ENCODE measurements around the gene RPP25. TPM values are rescaled to one million over a fixed set of nuclear protein-coding genes. Genes with fewer than 3 reads are reported as not detected.

Gene RPP25
- total and polyA plus RNA-seq, 2 of the 13 experiments (the other 11 are each of a cell fraction or from before 2014, with no cell fraction given) = 0.05 to 0.11 TPM

DNA sequence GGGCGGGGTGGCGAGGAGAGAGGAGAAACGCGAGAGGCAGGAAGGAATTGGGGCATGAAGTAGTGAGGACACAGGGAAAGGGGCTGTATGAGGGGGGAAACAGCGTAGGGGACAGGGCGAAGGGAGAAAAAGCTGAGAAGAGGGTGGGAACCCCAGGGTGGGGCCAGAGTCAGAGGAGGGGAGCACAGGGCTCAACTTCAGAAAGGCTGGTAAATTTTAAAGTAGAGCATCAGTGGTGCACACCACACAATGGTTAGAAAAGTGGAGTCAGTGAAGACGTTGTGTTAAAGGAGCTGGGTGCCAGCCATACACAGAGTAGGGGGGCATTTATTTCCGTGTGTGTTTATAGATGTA, 3.0 kb upstream of the RPP25 start (continued):
- TF ChIP-seq ZNF710 (CRISPR knock-in tag; IDR thresholded peaks at IDR 0.05; ENCODE audit: borderline replicate concordance) = no peak

- DNase-seq (ENCODE audit: low spot score) (no peak), ATAC-seq (no peak), FAIRE-seq (no peak)
- H3K27ac ChIP-seq (ENCODE audit: extremely low read length, insufficient read depth, low read length) = no peak overlapping the region
- H3K4me2 ChIP-seq (ENCODE audit: low read depth, low read length) = peak overlapping the region; percentile 97
- WGBS (ENCODE audit: low lambda C conversion rate) = 8% methylated on average over 29 of the region's 47 CpGs
- no peak overlapping the region for H2AFZ ChIP-seq (ENCODE audit: low read length)
- H3K9ac ChIP-seq (ENCODE audit: insufficient read depth, low read depth, low read length) = peak overlapping the region; percentile 58; the same call in 1 of the 2 replicates
- H3K79me2 ChIP-seq (ENCODE audit: insufficient read depth, low read length) = no peaks in the 10 kb centered on the region
- no peaks in the 10 kb centered on the region for H3K36me3 ChIP-seq (replicated peaks in 1 of 2; ENCODE audit: control insufficient read depth in 1 of 2, insufficient read depth in 2 of 2, low read length in 2 of 2)
- CTCF ChIA-PET (ENCODE audit: low intra/inter-chr PET ratio, low total read pairs) = no interaction called here
- H3K27me3 ChIP-seq (ENCODE audit: control insufficient read depth in 1 of 2, insufficient read depth in 2 of 2, low read length in 2 of 2) = peaks cover 5 to 70% of the 10 kb centered on the region in 2 experiments; a peak in 4 of 5 replicates
- BruUV-seq (replicated peaks) = no TSS peak
- POLR2A ChIA-PET = interaction anchor here (1.2 kb wide), 1 partner anchor 9 kb away, joined by 3 read pairs; no protein-coding TSS in a partner anchor
- in situ Hi-C loops (cut with HindIII; ENCODE audit: extremely low pct_ligation_motif_present, low pct_unique_long_range_greater_than_20kb) (loop anchor here (10.0 kb wide), 2 partner anchors 184 to 324 kb away; no protein-coding TSS in a partner anchor), intact Hi-C loops (cut with micrococcal nuclease; ENCODE audit: unreplicated experiment) (no loop called here)
- H3K4me1 ChIP-seq (ENCODE audit: insufficient read depth, low read length) = peaks cover 18% of the 10 kb centered on the region
- H3K4me3 ChIP-seq (replicated peaks in 1 of 3; ENCODE audit: insufficient read depth in 1 of 3, low read depth in 2 of 3, low read length in 3 of 3) = peak overlapping the region; percentile 56 to 78 (median 63)
- no peaks in the 10 kb centered on the region for H3K9me3 ChIP-seq (ENCODE audit: low read length)
- no peaks in the 10 kb centered on the region for H4K20me1 ChIP-seq (ENCODE audit: insufficient read depth, low read length)
- TF ChIP-seq ZFX (CRISPR knock-in tag; IDR thresholded peaks at IDR 0.05; ENCODE audit: low read depth) (0 out of 2 replicates have a peak, but pooled peaks have one; percentile 6), ZNF501 (CRISPR knock-in tag; IDR thresholded peaks at IDR 0.05) (0 out of 2 replicates have a peak, but pooled peaks have one; percentile 29), NCOR1 (IDR thresholded peaks at IDR 0.05; ENCODE audit: borderline replicate concordance, low read length) (0 out of 2 replicates have a peak, but pooled peaks have one; percentile 1), PHB2 (IDR thresholded peaks at IDR 0.05; ENCODE audit: partially characterized antibody) (no peak), ZNF777 (CRISPR knock-in tag; IDR thresholded peaks at IDR 0.05) (peak; percentile 26; the same call in 1 of the 2 replicates), SETDB1 (CRISPR knock-in tag; IDR thresholded peaks at IDR 0.05; ENCODE audit: borderline replicate concordance) (no peak), YEATS4 (CRISPR knock-in tag; IDR thresholded peaks at IDR 0.05; ENCODE audit: borderline replicate concordance) (no peak), ZMYM3 (CRISPR knock-in tag; IDR thresholded peaks at IDR 0.05) (peak; percentile 83), MLLT10 (CRISPR knock-in tag; IDR thresholded peaks at IDR 0.05) (no peak), RFX5 (IDR thresholded peaks at IDR 0.05; ENCODE audit: low read depth, low read length) (no peak), ZNF687 (CRISPR knock-in tag; IDR thresholded peaks at IDR 0.05) (peak; percentile 52)
- TF ChIP-seq, protein P1, sequence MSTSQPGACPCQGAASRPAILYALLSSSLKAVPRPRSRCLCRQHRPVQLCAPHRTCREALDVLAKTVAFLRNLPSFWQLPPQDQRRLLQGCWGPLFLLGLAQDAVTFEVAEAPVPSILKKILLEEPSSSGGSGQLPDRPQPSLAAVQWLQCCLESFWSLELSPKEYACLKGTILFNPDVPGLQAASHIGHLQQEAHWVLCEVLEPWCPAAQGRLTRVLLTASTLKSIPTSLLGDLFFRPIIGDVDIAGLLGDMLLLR (CRISPR knock-in tag; IDR thresholded peaks at IDR 0.05) = 0 out of 2 replicates have a peak, but pooled peaks have one; percentile 7
Observed at GRCh38 chr15:74958908-74959585, 2.5 kb upstream of the RPP25 start.

Measured in HepG2 (cell line).